Epithelial cell of prostate (primary cell): ENCODE measurements around the gene EEF1AKMT3.
"Not testable (repeated sequence)": the region's sequence is repeated elsewhere in the genome, so short reads cannot be mapped to it uniquely, and the experiment has no call there.

ENCODE experiments used
- DNase-seq: peaks from one replicate; pipeline ENCODE4 v3.0.0-alpha.2; 2011; ENCODE audit warnings: low read depth, low spot score
- H3K27ac ChIP-seq: fragments of 450-650 bp; 2 replicates; pipeline ENCODE4 v1.5.1; 2017; ENCODE audit warnings: mild to moderate bottlenecking

Gene EEF1AKMT3

DNA sequence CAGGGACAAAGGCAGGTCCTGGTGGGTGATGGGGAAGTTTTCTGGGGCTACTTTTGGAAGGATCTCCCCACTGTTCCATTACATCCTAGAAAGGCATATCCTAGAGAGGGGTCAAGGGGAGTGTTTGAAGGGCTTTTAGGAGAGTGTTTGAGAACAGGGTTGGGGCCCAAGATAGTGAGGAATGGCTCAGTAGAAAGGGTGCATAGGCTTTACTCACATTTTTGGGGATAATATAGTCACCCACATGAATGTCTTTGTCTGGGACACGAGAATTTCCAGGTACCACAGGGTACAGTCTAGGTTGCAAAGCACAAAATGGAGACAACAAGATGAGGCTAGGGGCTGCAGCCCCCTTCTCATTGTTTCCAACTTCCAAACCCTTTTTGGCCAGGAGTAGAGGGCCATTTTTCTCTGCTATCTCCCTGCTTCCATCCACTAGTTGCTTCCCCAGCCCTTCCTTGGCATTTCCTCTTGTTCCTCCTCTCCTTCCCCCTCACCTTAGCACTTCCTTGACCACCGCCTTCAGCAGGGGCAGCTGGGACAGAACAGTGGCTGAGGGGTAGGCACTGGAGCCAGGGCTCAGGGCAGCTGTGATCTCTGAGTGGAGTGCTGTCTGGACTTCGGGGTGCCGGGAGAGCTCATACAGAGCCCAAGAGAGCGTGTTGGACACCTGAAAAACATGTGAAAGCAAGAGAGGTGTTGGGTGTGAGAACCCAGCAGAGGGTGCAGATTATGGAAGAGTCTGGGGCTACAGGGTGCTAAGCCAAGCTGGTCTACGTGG is 8.3 kb upstream of the EEF1AKMT3 start:
- no peak for DNase-seq
- peak overlapping the region; percentile 78 for H3K27ac ChIP-seq

DNA sequence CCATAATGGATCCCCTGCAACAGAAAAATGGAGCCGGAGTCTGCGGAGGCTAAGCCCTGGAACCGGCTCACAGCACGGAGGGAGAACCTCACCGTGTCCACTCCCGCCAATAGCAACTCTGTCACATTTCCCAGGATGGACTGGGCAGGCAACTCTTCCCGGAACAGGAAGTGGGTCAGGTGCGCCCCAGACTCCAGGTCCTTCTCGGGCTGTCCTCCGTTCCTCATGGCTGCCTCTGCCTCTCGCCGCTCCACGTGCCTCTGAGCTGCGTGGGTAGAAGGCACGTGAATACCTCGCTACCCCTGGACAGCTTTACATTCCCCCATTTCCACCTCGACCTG is 7.8 kb upstream of the EEF1AKMT3 start:
- DNase-seq = no peak
- H3K27ac ChIP-seq = peak overlapping the region; percentile 78

DNA sequence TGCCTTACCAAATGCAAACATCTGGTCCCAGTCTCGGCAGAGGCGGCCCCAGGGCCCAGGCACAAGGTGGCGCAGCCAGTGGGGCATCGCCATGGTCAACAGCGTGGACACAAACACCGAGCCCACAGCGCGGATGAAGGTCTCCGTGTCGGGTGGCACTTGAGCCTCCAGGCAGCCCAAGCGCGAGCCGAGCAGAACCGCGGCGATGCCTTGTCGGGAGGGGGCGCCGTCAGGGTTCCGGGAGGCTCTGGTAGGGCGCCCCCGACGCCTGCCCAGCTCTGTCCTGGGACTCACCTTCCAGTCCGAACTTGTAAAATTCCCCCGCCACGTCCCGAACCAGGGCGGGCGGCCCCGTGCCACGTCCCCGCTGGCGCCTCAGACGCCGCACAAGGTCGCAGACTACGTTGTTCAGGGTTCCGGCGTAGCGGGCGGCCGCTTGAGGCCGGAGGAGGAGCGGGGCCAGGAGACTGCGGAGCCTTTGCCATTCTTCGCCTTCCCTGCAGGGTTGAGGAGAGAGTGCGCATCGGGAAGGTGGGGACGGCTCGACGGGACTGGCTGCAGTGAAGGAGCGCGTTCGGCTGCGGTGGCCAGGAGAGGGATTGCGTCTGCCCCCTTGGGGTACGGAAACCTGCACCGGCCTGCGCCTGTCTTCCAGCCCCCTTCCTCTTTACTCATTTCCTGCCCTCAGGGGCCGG is 7.3 kb upstream of the EEF1AKMT3 start:
- H3K27ac ChIP-seq = peak overlapping the region; percentile 78
- DNase-seq = no peak

DNA sequence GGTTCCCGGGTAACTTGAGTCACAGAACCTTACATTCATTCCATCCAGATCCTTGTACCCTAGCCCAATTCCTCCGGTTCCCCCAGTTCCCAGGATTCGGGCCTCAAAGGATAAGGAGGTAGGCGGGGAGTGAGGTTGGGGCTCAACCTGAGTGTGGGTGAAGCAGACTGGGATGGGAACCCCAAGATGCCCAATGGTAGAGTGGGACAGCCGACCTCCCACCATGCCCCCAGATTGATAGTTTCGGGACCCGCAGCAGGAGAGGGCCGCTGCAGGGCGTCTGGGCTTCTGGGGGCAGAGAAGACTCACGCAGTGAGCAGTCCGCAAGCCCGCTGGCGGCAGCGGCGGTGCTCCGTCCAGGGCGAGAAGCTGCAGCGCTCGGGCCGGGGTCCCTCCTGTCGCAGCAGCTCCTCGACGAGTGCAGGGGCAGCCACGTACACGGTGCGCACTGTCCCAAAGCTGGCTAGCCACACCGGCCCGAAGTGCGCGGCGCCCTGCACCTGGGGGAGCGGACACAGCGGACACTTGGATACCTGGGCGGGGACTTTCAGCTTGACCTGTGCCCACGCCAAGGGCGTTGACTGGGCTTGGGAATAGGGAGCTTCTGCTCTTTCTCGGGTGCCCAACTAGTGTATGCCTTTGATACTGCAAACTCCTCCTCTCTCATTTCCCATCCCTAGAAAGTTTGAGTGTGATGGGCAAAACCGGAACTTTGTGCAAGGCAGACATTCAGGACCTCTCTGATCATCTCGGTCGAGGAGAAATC is 6.5 kb upstream of the EEF1AKMT3 start:
- DNase-seq = no peak
- H3K27ac ChIP-seq = peak overlapping the region; percentile 78

DNA sequence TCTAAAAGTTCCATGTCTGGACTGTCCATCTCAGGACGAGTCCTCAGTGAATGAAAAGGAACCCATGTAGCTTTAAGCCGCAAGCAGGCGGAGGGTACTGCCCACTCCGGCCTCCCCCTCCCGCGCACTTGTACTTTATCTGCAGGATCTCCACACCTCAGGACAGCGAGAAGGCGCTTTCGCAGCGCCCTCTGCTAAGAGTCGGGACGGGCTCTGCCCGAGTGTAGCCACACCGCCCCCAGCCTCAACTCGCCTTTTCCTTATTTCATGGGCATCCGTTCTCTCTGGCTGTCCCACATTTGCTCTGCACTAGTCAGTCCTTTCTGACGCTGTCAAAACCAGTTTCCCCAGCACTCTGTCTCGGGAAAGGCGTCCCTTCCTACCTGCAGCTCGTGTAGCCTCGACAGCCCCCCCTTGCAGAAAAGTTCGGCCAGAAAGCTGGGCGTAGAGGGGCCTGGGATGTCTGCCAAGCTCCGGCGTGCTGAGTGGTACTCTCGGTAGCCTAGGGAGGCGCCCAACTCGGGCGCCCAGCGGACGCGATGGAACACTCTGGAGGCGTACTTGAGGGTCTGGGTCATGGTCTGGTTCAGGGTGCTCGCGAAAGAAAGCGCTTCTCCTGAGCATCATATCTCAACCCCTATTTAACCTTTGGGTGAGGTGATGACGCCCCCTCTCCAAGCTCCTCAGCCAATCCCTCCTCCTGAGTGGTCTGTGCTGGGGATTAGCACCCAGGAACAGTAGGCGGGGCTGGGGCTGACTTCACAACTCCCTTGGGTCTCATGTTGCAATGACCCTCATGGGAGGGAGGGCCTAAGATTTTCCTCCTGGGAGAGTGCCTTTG is 5.7 kb upstream of the EEF1AKMT3 start, which contains the start of gene CYP27B1:
Gene CYP27B1, minus strand, starts transcription at position 615 of the 841 bp plus-strand sequence. Its CDS starts 37 bp downstream, at position 578.
- peak within 1 kb of the TSS; percentile 78 for H3K27ac ChIP-seq
- no peak for DNase-seq

DNA sequence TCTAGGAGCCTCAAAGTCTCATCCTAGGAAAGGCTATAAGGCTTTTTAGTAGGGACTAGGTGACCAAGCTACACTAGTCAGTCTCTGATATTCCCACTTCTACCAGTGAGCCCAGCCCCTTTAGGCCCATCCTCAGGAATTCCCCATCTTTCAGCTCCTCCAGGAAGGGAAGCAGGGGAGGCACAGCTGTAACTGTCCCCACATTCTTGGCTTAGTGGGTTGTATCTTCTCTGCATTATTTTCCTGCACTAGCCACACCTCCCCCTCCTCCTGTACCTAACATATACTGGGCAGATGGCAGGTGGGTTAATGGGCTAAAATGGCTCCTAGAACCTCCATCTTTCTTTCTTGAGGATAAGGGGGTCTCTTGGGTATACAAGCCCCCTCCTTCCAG is 5.1 kb upstream of the EEF1AKMT3 start:
- DNase-seq = no peak
- H3K27ac ChIP-seq = peak overlapping the region; percentile 78

DNA sequence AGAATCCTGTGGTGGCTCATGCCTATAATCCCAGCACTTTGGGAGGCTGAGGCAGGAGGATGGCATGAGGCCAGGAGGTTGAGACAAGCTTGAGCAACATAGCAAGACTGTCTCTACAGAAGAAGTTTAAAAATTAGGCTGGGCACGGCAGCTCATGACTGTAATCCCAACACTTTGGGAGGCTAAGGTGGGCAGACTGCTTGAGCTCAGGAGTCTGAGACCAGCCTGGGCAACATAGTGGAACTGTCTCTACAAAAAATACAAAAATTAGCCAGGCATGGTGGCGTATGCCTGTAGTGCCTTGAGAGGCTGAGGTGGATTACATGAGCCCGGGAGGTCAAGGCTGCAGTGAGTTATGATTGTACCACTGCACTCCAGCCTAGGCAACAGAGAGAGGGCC is 4.5 kb upstream of the EEF1AKMT3 start:
- H3K27ac ChIP-seq = no peak overlapping the region
- no peak for DNase-seq

DNA sequence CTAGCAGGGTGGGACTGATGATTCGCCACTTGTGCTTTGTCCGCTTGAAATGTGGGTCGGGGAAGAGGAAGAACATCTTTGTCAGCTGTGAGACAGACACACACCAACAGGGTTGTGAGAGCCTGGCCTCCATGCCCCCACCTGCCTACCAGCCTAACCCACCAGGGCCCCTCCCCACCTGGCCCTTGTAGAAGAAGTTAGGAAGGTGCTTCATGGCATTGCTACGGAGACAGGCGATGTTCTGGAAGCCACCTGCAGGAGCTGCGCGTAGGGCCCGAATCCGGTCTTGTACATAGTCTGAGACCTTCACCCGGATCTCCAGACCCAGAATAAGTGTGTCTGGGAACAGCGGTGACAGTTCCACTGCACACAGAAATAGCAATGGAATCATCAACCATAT is 2.8 kb upstream of the EEF1AKMT3 start:
- H3K27ac ChIP-seq = no peak overlapping the region
- DNase-seq = no peak

DNA sequence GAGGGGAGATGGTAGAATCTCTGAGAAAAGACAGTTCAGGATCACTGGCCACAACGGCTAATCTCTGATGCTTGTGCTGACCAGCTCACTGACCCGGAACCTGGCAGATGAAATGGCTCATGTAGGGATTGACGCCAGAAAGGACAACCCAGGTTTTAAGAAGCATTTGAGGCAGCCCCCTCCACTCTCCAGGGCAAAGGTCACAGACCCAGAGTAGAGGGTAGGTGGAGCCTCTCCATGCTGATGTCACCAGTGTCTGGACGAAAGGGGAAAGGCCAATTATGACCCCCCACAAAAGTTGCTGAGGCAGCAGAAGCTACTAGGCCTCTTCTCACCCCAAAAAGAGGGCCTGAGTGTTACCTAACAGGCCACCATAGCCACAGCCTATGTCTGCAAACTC is 1.7 kb upstream of the EEF1AKMT3 start:
- DNase-seq = no peak
- H3K27ac ChIP-seq = peak overlapping the region; percentile 82

DNA sequence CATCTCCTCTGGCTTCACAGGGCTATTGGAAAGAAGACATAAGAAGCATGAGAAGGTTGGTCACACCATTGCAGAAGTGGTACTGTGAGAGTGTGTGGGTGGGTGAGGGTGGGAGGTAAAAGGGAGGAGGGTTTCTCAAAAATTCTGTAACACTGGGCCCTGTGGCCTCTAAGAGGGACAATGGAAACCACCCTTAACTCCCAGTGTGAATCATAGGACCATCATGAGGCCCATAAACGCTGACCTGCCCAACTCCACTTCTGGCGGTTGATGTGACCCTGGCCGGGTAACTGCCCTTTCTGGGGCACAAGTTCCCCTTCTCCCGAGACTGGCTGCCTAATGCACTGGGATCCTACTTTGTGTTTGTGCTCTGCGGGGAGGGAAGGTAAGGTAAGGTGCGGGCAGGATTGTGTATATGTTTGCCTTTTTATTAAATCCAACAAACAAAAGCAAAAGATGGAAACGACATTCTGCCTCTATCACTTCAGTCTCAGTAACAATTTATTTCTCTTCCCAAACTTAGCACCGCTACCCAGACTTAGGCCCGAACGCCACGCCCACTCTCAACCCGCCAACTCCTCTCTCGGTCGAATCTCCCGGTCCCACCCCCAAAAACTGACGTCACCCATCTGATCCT is 1.1 kb upstream of the EEF1AKMT3 start:
- peak overlapping the region; percentile 82 for H3K27ac ChIP-seq
- DNase-seq = peak; percentile 59

DNA sequence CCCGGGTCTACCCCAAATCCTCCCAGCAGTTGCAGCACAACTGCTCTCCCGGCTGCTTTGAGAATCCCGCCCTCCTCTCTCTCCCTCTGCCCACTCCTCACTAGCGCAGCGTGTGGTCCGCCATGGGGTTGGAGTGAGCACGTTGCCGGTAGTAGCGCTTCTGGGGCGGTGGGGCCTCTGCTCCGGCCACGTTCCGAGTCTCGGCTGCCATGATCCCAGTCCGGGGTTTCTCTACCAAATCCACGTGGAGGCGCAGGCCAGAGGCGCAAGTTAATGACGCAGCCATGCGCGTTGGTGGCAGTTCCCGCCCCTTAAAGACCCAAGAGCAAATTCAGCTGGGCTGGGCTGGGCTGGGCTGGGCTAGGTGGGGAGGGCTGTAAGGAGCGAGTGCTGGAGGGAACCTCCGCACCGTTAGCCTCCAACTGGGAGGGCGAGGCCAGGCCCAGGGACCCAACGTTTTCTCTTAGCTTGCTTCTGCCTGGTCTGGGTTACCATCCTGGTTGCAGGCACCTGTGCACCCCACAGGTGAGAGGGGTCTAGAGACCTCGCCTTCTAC is 463 bp upstream of the EEF1AKMT3 start, which contains the start of gene METTL1:
Gene METTL1, minus strand, starts transcription at position 233 of the 556 bp plus-strand sequence. Its CDS starts 22 bp downstream, at position 211.
- peak within 1 kb of the TSS; percentile 82 for H3K27ac ChIP-seq
- DNase-seq = peak; percentile 83

DNA sequence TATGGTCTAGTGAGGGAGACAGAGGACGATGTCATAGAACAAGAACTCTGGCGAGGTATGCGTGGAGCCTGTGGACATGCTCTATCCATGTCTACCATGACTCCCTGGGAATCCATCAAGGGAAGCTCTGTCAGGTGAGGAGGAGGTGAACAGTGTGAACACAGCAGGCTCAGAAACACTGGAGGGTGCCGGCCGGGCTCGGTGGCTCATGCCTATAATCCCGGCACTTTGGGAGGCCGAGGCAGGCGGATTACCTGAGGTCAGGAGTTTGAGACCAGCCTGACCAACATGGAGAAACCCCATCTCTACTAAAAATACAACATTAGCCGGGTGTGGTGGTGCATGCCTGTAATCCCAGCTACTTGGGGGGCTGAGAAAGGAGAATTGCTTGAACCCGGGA is 2.2 kb downstream of the EEF1AKMT3 start:
- H3K27ac ChIP-seq, DNase-seq: not testable (repeated sequence)

DNA sequence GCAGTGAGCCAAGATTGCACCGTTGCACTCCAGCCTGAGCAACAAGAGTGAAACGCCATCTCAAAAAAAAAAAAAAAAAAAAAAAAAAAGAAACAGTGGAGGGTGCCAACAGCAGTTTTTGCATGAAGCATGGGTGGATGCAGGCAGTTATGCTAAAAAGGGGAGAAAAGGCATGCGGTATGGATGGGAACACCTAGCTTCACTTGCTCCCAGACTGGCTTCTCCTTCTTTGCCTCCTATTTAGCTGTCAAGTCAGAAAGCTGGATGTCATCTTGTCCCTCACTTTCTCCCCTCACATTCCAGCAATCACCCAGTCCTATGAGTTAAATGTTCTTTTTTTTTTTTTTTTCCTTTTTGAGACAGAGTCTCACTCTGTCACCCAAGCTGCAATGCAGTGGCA is 2.6 kb downstream of the EEF1AKMT3 start:
- H3K27ac ChIP-seq = no peak overlapping the region
- no peak for DNase-seq

DNA sequence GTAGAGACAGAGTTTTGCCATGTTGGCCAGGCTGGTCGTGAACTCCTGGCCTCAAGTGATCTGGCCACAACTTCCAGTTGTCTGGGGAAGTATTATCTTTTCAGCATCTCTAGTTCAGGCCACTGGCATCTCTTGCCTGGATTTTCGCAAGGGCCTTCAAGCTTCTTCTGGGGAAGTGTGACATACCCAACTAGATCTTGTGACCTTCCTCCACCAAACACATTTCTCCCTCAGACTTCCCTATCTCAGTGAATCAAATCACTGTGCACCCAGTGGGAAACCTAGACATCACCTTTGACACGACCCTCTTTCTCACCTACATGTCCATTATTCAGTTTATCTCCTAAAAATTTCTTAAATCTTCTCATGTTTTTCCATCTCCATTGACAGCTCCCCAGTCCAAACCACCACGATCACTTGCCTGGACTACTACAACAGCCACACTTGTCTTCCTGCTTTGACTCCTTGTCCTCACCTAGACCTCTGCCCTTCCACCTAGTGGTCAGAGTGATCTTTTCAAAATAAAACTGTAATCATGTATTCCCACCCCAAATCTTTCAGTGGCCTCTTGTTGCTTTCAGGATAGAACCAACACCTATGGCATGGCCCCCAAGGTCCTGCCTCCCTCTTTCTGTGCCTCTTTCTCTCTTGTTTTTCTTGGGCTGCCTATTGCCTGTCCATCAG is 3.3 kb downstream of the EEF1AKMT3 start:
- DNase-seq = no peak

DNA sequence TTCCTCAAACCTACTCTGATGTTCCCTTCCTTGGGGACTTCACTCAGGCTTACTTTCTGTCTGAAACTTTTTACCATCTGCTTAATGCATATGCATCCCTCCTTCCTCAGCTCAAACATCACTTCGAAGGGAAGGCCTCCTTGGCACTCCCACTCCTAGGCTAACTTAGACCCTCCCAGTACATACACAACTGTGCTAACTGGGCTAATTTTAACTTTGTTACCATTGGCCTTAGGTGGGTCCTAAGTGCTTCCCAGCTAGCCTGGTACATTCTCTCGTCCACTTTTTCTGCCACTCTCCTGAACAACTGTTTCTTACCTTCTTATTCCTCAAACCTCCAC is 3.8 kb downstream of the EEF1AKMT3 start:
- no peak overlapping the region for H3K27ac ChIP-seq
- DNase-seq = no peak

More for the DNA sequence above, 3.3 kb downstream of the EEF1AKMT3 start:
- H3K27ac ChIP-seq = no peak overlapping the region

DNA sequence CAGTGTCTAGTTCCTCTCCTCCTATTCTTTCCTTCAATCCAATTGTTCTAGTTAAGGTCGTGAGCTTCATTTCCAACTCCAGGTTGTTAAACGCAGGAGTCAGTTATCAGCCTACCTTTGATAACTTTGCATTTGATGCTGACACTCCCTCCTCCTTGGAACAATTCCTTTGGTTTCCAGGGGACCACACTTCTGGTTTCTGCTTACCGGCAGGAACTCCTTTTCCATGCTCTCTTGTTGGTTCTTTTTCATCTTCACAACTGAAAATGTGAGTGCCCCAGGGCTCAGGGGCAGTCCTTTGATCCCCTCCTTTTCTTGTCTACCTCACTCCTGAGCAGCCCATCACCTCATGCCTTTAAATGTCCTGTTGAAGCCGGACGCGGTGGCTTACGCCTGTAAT is 5.0 kb downstream of the EEF1AKMT3 start:
- H3K27ac ChIP-seq = no peak overlapping the region
- DNase-seq = no peak

DNA sequence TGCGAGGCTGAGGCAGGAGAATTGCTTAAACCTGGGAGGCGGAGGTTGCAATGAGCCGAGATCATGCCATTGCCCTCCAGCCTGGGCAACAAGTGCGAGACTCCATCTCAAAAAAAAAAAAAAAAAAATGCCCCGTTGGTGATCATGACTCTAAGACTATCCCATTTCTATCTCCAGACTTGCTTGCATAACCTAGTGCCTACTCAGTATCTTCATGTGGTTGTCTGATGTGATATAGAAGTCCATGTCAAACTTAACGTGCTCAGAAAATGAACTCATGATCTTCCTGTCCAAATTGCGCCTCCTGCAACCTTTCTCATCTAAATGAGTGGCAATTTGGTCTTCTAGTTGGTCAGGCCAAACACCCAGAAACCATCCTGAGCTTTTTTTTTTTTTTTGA is 5.5 kb downstream of the EEF1AKMT3 start:
- no peak for DNase-seq
- H3K27ac ChIP-seq = no peak overlapping the region

DNA sequence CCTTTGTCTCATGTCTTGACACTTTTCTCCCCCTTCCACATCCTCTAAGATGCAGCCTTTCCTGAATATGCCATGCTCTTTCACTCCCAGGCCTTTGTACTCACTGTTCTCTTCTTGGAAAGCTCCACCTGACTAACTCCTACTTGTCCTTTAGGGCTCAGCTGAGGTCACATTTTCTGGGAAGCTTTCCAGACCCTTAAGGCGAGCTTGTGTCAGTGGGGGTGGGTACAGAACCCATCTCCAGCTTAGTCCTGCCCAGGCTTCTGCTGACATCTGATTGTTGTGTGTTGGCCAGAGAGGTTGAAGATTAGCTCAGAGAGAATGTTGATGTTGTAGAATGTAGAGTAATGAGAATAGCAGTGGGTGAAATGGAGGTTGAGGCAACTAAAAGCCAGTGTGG is 7.3 kb downstream of the EEF1AKMT3 start:
- H3K27ac ChIP-seq = no peak overlapping the region
- DNase-seq = no peak
